WTC11 (cell line): ENCODE results near the gene ZFHX3. TPM values are rescaled to one million over a fixed set of nuclear protein-coding genes. Genes with fewer than 3 reads are reported as not detected.

Source experiments
- ATAC-seq: fragments of 200-7000 bp; cut with Tn5 transposase; 2 replicates; pipeline ENCODE4 v1.10.0; 2021; ENCODE audit warnings: mild to moderate bottlenecking, moderate library complexity
- CTCF ChIA-PET: fragments of 300-600 bp; sonication (Branson Sonifier 250); formaldehyde crosslinking; loops from one replicate; lab custom pipeline; 2021; ENCODE audit warnings: antibody characterized with exemption; lab: Charles Lee
- POLR2A ChIA-PET: fragments of 350-600 bp; sonication (Branson Sonifier 250); formaldehyde crosslinking; loops from one replicate; lab custom pipeline; 2021; ENCODE audit warnings: antibody characterized with exemption; lab: Charles Lee
- DNase-seq: peaks from one replicate; pipeline ENCODE4 v3.0.0; 2021; ENCODE audit warnings: low spot score
- H3K27ac Mint-ChIP-seq: 2 replicates; pipeline ENCODE4 v1.8.0; 2021; ENCODE audit warnings: mixed read lengths
- H3K27me3 Mint-ChIP-seq: 2 replicates; pipeline ENCODE4 v1.8.0; 2021; ENCODE audit warnings: low read depth, mild to moderate bottlenecking, moderate library complexity, mixed read lengths
- H3K36me3 Mint-ChIP-seq: 2 replicates; pipeline ENCODE4 v1.8.0; 2021; ENCODE audit warnings: mixed read lengths
- H3K4me1 Mint-ChIP-seq: 2 replicates; pipeline ENCODE4 v1.8.0; 2022; ENCODE audit warnings: mixed read lengths
- H3K4me3 Mint-ChIP-seq: 2 replicates; pipeline ENCODE4 v1.8.0; 2021; ENCODE audit warnings: mild to moderate bottlenecking, moderate library complexity, mixed read lengths
- H3K9me3 Mint-ChIP-seq: 2 replicates; pipeline ENCODE4 v1.8.0; 2021; ENCODE audit warnings: mixed read lengths
- CREB1 ChIP-seq: sonication (generic); formaldehyde crosslinking; IDR thresholded peaks from 2 replicates; pipeline ENCODE4 v1.8.0; 2023; ENCODE audit warnings: mild to moderate bottlenecking, missing genetic modification reagents
- EMX1 ChIP-seq: fragments of 250-450 bp; sonication (Bioruptor Pico); IDR thresholded peaks from 2 replicates; pipeline ENCODE4 v1.8.0; 2021; ENCODE audit warnings: mild to moderate bottlenecking
- FOXJ3 ChIP-seq: sonication (generic); formaldehyde crosslinking; IDR thresholded peaks from 2 replicates; pipeline ENCODE4 v1.9.0; 2021; ENCODE audit warnings: missing genetic modification reagents, mild to moderate bottlenecking, borderline replicate concordance
- GRHL2 ChIP-seq: fragments of 250-450 bp; sonication (Bioruptor Pico); IDR thresholded peaks from 2 replicates; pipeline ENCODE4 v1.8.0; 2022; ENCODE audit warnings: mild to moderate bottlenecking, moderate library complexity; ENCODE audit not compliant: insufficient replicate concordance, severe bottlenecking
- GTF2I ChIP-seq: fragments of 250-450 bp; sonication (Bioruptor Pico); conservative IDR thresholded peaks from 2 replicates; pipeline ENCODE4 v1.4.0; 2021; ENCODE audit warnings: mild to moderate bottlenecking
- MYBL2 ChIP-seq: sonication (generic); formaldehyde crosslinking; IDR thresholded peaks from 2 replicates; pipeline ENCODE4 v1.8.1; 2023; ENCODE audit warnings: mild to moderate bottlenecking, moderate library complexity, missing genetic modification reagents
- NR1H2 ChIP-seq: sonication (generic); formaldehyde crosslinking; IDR thresholded peaks from 2 replicates; pipeline ENCODE4 v1.9.0; 2021; ENCODE audit warnings: mild to moderate bottlenecking, moderate library complexity, missing genetic modification reagents
- OVOL2 ChIP-seq: fragments of 250-450 bp; sonication (Bioruptor Pico); IDR thresholded peaks from 2 replicates; pipeline ENCODE4 v1.9.0; 2021; ENCODE audit warnings: mild to moderate bottlenecking, borderline replicate concordance
- TEAD1 ChIP-seq: sonication (generic); formaldehyde crosslinking; IDR thresholded peaks from 2 replicates; pipeline ENCODE4 v1.8.0; 2022; ENCODE audit warnings: mild to moderate bottlenecking, missing genetic modification reagents
- ZNF512 ChIP-seq: sonication (generic); formaldehyde crosslinking; IDR thresholded peaks from 2 replicates; pipeline ENCODE4 v1.8.1; 2022; ENCODE audit warnings: missing genetic modification reagents, borderline replicate concordance
- ZNF671 ChIP-seq: fragments of 250-450 bp; sonication (Bioruptor Pico); IDR thresholded peaks from 2 replicates; pipeline ENCODE4 v1.8.0; 2021; ENCODE audit warnings: mild to moderate bottlenecking
- total RNA-seq: library from RNA; stranded (reverse); gene quantifications from 3 replicates; pipeline ENCODE4 v1.2.3, GENCODE V29; 2021
- TF ChIP-seq, protein P1 (sequence below): fragments of 250-450 bp; sonication (Bioruptor Pico); conservative IDR thresholded peaks from 2 replicates; pipeline ENCODE4 v1.9.0; 2021; ENCODE audit warnings: mild to moderate bottlenecking
- TF ChIP-seq, protein P2 (sequence below): sonication (generic); formaldehyde crosslinking; IDR thresholded peaks from 2 replicates; pipeline ENCODE4 v1.8.1; 2023; ENCODE audit warnings: mild to moderate bottlenecking, missing genetic modification reagents, moderate library complexity
- TF ChIP-seq, protein P3 (sequence below): sonication (generic); formaldehyde crosslinking; IDR thresholded peaks from 2 replicates; pipeline ENCODE4 v1.8.1; 2023; ENCODE audit warnings: mild to moderate bottlenecking, moderate library complexity, missing genetic modification reagents
- TF ChIP-seq, protein P4 (sequence below): sonication (generic); formaldehyde crosslinking; conservative IDR thresholded peaks from 2 replicates; pipeline ENCODE4 v1.8.1; 2023; ENCODE audit warnings: mild to moderate bottlenecking, low read depth, missing genetic modification reagents, moderate library complexity
- TF ChIP-seq, protein P5 (sequence below): fragments of 250-450 bp; sonication (Bioruptor Pico); IDR thresholded peaks from 2 replicates; pipeline ENCODE4 v1.9.0; 2021; ENCODE audit warnings: mild to moderate bottlenecking, borderline replicate concordance

The ZFHX3 gene
- total RNA-seq, 1 experiment from 2014 or later: 5.7 TPM

DNA sequence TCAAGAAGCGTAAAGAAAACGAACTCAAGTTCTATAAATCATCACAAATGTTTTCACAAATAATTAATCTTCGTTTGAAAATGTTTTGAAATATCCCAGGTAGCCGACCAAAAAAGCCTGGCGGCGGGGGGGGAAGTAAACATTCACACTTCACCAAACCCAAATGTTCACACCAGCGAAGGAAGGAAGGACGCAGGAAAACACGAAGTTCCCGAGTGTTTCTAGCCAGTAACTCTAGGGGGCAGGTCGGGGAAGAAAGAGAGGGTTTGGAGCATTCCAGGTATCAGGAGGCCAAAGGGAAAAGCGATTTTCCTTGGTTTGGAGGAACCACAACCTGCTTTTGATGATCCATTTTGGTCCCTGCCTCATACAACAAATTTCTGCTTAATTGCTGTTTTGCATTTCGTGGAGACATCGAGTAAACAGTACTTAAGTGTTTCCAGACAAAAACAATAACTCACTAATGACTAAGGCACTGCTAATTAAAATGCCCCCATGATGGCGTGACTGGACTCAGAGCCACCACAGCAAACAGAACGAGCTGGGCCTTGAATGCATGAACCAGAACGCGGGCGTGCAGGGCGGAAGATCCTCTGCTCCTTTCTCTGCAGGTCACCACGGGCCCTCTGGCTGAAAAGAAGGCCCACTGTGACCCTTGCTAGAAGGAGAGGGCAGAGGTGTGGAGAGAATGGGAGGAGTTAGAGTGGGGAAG lies 16.6 kb downstream of the ZFHX3 start (continued):
- TF ChIP-seq ZNF671 (CRISPR knock-in tag) (no peak), CREB1 (CRISPR knock-in tag) (no peak), OVOL2 (no peak), TEAD1 (CRISPR knock-in tag) (no peak), FOXJ3 (no peak), GRHL2 (no peak)
- TF ChIP-seq, protein P1, sequence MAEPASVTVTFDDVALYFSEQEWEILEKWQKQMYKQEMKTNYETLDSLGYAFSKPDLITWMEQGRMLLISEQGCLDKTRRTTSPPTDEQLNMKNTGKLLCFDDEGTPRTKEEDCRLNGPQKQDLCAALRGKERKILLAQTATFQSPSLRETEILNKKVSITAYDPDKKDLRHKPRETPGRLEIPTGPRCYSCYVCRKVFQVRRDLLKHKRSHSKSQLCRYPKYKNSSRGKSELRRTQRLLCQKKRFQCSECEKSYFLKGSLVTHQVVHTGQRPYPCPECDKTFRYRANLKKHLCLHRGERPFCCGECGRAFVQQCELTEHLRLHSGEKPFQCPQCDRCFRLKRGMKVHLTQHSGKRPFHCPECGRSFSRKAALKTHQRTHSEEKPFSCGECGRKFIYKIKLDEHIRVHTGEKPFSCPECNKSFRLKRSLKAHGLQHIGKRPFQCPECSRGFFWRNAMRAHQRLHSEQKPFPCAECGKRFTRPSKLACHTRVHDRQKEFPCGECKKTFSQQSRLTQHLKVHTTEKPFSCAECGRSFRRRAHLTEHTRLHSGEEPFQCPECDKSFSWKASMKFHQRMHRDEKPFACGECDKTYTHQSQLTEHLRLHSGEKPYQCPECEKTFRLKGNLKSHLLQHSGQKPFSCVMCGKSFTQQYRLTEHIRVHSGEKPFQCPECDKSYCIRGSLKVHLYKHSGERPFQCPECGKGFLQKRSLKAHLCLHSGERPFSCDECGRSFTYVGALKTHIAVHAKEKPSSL (CRISPR knock-in tag): no peak
- TF ChIP-seq, protein P2, sequence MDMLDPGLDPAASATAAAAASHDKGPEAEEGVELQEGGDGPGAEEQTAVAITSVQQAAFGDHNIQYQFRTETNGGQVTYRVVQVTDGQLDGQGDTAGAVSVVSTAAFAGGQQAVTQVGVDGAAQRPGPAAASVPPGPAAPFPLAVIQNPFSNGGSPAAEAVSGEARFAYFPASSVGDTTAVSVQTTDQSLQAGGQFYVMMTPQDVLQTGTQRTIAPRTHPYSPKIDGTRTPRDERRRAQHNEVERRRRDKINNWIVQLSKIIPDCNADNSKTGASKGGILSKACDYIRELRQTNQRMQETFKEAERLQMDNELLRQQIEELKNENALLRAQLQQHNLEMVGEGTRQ (CRISPR knock-in tag): no peak

GRCh38 chr16:73028721-73029361 lies 19.1 kb downstream of the ZFHX3 start:
- POLR2A ChIA-PET: no interaction called here
- Mint-ChIP-seq H3K4me1 (peaks cover 41% of the 10 kb centered on the region), H3K27me3 (peaks cover 100% of the 10 kb centered on the region), H3K9me3 (no peaks in the 10 kb centered on the region), H3K27ac (no peak overlapping the region), H3K36me3 (no peaks in the 10 kb centered on the region), H3K4me3 (no peak overlapping the region)
- DNase-seq (no peak), ATAC-seq (no peak)
- TF ChIP-seq MYBL2 (CRISPR knock-in tag) (no peak), FOXJ3 (no peak), GTF2I (no peak)
- CTCF ChIA-PET: interaction anchor here (2.4 kb wide), 1 partner anchor 34 kb away, joined by 7 read pairs; no protein-coding TSS in a partner anchor

- H3K36me3 Mint-ChIP-seq: no peaks in the 10 kb centered on the region
- ATAC-seq (no peak), DNase-seq (no peak)
- H3K27ac Mint-ChIP-seq: no peak overlapping the region
- ChIA-PET CTCF (interaction anchor here (2.4 kb wide), 1 partner anchor 33 kb away, joined by 7 read pairs; no protein-coding TSS in a partner anchor), POLR2A (no interaction called here)
- H3K27me3 Mint-ChIP-seq: peaks cover 100% of the 10 kb centered on the region
- H3K4me3 Mint-ChIP-seq: no peak overlapping the region
- H3K9me3 Mint-ChIP-seq: no peaks in the 10 kb centered on the region
- peaks cover 39% of the 10 kb centered on the region for H3K4me1 Mint-ChIP-seq
- TF ChIP-seq ZNF671 (CRISPR knock-in tag) (no peak), ZNF512 (CRISPR knock-in tag) (no peak), NR1H2 (CRISPR knock-in tag) (no peak), EMX1 (CRISPR knock-in tag) (no peak)
- TF ChIP-seq, protein P3, sequence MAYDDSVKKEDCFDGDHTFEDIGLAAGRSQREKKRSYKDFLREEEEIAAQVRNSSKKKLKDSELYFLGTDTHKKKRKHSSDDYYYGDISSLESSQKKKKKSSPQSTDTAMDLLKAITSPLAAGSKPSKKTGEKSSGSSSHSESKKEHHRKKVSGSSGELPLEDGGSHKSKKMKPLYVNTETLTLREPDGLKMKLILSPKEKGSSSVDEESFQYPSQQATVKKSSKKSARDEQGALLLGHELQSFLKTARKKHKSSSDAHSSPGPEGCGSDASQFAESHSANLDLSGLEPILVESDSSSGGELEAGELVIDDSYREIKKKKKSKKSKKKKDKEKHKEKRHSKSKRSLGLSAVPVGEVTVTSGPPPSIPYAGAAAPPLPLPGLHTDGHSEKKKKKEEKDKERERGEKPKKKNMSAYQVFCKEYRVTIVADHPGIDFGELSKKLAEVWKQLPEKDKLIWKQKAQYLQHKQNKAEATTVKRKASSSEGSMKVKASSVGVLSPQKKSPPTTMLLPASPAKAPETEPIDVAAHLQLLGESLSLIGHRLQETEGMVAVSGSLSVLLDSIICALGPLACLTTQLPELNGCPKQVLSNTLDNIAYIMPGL (CRISPR knock-in tag): no peak
- TF ChIP-seq, protein P4, sequence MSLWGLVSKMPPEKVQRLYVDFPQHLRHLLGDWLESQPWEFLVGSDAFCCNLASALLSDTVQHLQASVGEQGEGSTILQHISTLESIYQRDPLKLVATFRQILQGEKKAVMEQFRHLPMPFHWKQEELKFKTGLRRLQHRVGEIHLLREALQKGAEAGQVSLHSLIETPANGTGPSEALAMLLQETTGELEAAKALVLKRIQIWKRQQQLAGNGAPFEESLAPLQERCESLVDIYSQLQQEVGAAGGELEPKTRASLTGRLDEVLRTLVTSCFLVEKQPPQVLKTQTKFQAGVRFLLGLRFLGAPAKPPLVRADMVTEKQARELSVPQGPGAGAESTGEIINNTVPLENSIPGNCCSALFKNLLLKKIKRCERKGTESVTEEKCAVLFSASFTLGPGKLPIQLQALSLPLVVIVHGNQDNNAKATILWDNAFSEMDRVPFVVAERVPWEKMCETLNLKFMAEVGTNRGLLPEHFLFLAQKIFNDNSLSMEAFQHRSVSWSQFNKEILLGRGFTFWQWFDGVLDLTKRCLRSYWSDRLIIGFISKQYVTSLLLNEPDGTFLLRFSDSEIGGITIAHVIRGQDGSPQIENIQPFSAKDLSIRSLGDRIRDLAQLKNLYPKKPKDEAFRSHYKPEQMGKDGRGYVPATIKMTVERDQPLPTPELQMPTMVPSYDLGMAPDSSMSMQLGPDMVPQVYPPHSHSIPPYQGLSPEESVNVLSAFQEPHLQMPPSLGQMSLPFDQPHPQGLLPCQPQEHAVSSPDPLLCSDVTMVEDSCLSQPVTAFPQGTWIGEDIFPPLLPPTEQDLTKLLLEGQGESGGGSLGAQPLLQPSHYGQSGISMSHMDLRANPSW (CRISPR knock-in tag): no peak
- TF ChIP-seq, protein P5, sequence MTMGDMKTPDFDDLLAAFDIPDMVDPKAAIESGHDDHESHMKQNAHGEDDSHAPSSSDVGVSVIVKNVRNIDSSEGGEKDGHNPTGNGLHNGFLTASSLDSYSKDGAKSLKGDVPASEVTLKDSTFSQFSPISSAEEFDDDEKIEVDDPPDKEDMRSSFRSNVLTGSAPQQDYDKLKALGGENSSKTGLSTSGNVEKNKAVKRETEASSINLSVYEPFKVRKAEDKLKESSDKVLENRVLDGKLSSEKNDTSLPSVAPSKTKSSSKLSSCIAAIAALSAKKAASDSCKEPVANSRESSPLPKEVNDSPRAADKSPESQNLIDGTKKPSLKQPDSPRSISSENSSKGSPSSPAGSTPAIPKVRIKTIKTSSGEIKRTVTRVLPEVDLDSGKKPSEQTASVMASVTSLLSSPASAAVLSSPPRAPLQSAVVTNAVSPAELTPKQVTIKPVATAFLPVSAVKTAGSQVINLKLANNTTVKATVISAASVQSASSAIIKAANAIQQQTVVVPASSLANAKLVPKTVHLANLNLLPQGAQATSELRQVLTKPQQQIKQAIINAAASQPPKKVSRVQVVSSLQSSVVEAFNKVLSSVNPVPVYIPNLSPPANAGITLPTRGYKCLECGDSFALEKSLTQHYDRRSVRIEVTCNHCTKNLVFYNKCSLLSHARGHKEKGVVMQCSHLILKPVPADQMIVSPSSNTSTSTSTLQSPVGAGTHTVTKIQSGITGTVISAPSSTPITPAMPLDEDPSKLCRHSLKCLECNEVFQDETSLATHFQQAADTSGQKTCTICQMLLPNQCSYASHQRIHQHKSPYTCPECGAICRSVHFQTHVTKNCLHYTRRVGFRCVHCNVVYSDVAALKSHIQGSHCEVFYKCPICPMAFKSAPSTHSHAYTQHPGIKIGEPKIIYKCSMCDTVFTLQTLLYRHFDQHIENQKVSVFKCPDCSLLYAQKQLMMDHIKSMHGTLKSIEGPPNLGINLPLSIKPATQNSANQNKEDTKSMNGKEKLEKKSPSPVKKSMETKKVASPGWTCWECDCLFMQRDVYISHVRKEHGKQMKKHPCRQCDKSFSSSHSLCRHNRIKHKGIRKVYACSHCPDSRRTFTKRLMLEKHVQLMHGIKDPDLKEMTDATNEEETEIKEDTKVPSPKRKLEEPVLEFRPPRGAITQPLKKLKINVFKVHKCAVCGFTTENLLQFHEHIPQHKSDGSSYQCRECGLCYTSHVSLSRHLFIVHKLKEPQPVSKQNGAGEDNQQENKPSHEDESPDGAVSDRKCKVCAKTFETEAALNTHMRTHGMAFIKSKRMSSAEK (CRISPR knock-in tag): no peak
Observed at GRCh38 chr16:73028263-73028662, 19.7 kb downstream of the ZFHX3 start.
